ENCODE results near the gene CD47. TPM values are rescaled to one million over a fixed set of nuclear protein-coding genes. Genes with fewer than 3 reads are reported as not detected.

CD47 gene
- total and polyA plus RNA-seq, 8 donors, result 142 to 356 (median 187) TPM

GRCh38 chr3:108127301-108127988 lies 36.6 kb upstream of the CD47 start:
- Histone ChIP-seq H3K36me3 (no peaks in the 10 kb centered on the region), H3K4me1 (peaks cover 5 to 69% of the 10 kb centered on the region in 2 donors), H3K27ac (peak overlapping the region in 1 of 2 donors; percentile 33), H3K27me3 (no peaks in the 10 kb centered on the region), H3K9me3 (no peaks in the 10 kb centered on the region), H3K4me3 (no peak overlapping the region)
- TF ChIP-seq, protein P1, sequence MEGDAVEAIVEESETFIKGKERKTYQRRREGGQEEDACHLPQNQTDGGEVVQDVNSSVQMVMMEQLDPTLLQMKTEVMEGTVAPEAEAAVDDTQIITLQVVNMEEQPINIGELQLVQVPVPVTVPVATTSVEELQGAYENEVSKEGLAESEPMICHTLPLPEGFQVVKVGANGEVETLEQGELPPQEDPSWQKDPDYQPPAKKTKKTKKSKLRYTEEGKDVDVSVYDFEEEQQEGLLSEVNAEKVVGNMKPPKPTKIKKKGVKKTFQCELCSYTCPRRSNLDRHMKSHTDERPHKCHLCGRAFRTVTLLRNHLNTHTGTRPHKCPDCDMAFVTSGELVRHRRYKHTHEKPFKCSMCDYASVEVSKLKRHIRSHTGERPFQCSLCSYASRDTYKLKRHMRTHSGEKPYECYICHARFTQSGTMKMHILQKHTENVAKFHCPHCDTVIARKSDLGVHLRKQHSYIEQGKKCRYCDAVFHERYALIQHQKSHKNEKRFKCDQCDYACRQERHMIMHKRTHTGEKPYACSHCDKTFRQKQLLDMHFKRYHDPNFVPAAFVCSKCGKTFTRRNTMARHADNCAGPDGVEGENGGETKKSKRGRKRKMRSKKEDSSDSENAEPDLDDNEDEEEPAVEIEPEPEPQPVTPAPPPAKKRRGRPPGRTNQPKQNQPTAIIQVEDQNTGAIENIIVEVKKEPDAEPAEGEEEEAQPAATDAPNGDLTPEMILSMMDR (IDR thresholded peaks at IDR 0.05), result no peak
- ATAC-seq (no peak), DNase-seq (no peak)
- intact Hi-C loops (cut with DNase I), result no loop called here

GRCh38 chr3:108126348-108126747 lies 35.5 kb upstream of the CD47 start:
- H3K36me3 ChIP-seq, result no peaks in the 10 kb centered on the region
- no peak for ATAC-seq
- H3K4me1 ChIP-seq, result peaks cover 0 to 63% of the 10 kb centered on the region in 2 donors
- H3K9me3 ChIP-seq, result no peaks in the 10 kb centered on the region
- no peak overlapping the region for H3K27ac ChIP-seq
- H3K4me3 ChIP-seq, result no peak overlapping the region
- no peaks in the 10 kb centered on the region for H3K27me3 ChIP-seq
- DNase-seq, result no peak
- TF ChIP-seq, protein P1 (IDR thresholded peaks at IDR 0.05), result no peak
- intact Hi-C loops (cut with DNase I), result no loop called here

- DNase-seq, result no peak
These were observed 34.8 kb upstream of the CD47 start for GRCh38 chr3:108125550-108126071.

DNA sequence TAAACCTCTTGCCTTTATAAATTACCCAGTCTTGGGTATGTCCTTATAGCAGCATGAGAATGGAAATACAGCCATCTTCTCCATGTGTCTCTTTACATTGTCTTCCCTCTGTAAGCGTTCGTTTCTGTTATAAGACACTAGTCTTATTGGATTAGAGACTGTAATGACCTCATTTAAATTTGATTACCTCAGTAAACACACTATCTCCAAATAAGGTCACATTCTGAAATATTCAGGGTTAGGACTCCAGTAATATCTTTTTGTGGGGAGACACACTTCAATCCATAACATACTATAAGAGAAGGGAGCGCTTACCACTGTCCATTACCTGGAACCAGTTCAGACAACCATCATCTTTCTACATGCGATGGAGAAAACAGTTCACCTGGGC lies 34.3 kb upstream of the CD47 start:
- Histone ChIP-seq H3K4me3 (peak overlapping the region in 1 of 2 donors; percentile 9), H3K27ac (peak overlapping the region in 1 of 2 donors; percentile 93), H3K4me1 (peaks cover 0 to 55% of the 10 kb centered on the region in 2 donors), H3K27me3 (no peaks in the 10 kb centered on the region), H3K36me3 (no peaks in the 10 kb centered on the region), H3K9me3 (no peaks in the 10 kb centered on the region)
- TF ChIP-seq, protein P1 (IDR thresholded peaks at IDR 0.05), result no peak
- DNase-seq (no peak), ATAC-seq (no peak)
- intact Hi-C loops (cut with DNase I), result no loop called here

More at GRCh38 chr3:108125550-108126071, 34.8 kb upstream of the CD47 start:
- Histone ChIP-seq H3K4me3 (peak overlapping the region in 1 of 2 donors; percentile 9), H3K4me1 (peaks cover 0 to 56% of the 10 kb centered on the region in 2 donors), H3K36me3 (no peaks in the 10 kb centered on the region), H3K27me3 (no peaks in the 10 kb centered on the region), H3K27ac (peak overlapping the region in 1 of 2 donors; percentile 93), H3K9me3 (no peaks in the 10 kb centered on the region)
- peak; percentile 15 for ATAC-seq
- TF ChIP-seq, protein P1 (IDR thresholded peaks at IDR 0.05), result no peak
- intact Hi-C loops (cut with DNase I), result no loop called here

- Histone ChIP-seq H3K4me1 (peaks cover 0 to 55% of the 10 kb centered on the region in 2 donors), H3K4me3 (peak overlapping the region in 1 of 2 donors; percentile 9), H3K27ac (peak overlapping the region; percentile 56 to 93), H3K27me3 (no peaks in the 10 kb centered on the region), H3K9me3 (no peaks in the 10 kb centered on the region), H3K36me3 (no peaks in the 10 kb centered on the region)
- peak; percentile 60 for ATAC-seq
- intact Hi-C loops (cut with DNase I), result no loop called here
- no peak for DNase-seq
- TF ChIP-seq, protein P1 (IDR thresholded peaks at IDR 0.05), result no peak
These were observed 33.7 kb upstream of the CD47 start for GRCh38 chr3:108124337-108125152.

Measured in left lung (tissue), 10 donors.